Peyer's patch (tissue), 4 donors: Measurements from ENCODE around the gene OSBPL10. TPM values are rescaled to one million over a fixed set of nuclear protein-coding genes. Genes with fewer than 3 reads are reported as not detected.

Experiments
- DNase-seq, 3 donors: peaks; one replicate each; pipeline ENCODE4 v3.0.0-alpha.2; 2017 to 2019
- H3K27ac ChIP-seq, 4 donors: fragments of 200-600 bp; sonication (generic); one replicate each; pipeline ENCODE4 v1.5.1; 2016 to 2019
- H3K27me3 ChIP-seq, 2 donors: fragments of 200-600 bp; sonication (generic); one replicate each; pipeline ENCODE4 v1.5.1; 2019
- H3K36me3 ChIP-seq, 3 donors: fragments of 200-600 bp; sonication (generic); one replicate each; pipeline ENCODE4 v1.5.1; 2016 to 2019
- H3K4me1 ChIP-seq, 4 donors: fragments of 200-600 bp; sonication (generic); one replicate each; pipeline ENCODE4 v1.5.1; 2016 to 2019
- H3K4me3 ChIP-seq, 4 donors: fragments of 200-600 bp; sonication (generic); 1 replicate in 3 of 4; 2 replicates in 1 of 4; pipeline ENCODE4 v1.5.1; 2016 to 2019; ENCODE audit warnings: mild to moderate bottlenecking in 1 of 4
- H3K9me3 ChIP-seq, 4 donors: fragments of 200-600 bp; sonication (generic); one replicate each; pipeline ENCODE4 v1.5.1; 2016 to 2019; ENCODE audit warnings: mild to moderate bottlenecking in 1 of 4
- CTCF ChIP-seq, 6 experiments: fragments of 450-650 bp in 4 of 6; fragments of 200-600 bp in 2 of 6; sonication (generic) in 1 of 6; IDR thresholded peaks; one replicate each; pipeline ENCODE4 v1.5.1; 2017 to 2019; ENCODE audit warnings: antibody characterized with exemption in 6 of 6, mild to moderate bottlenecking in 3 of 6, moderate library complexity in 1 of 6
- POLR2A ChIP-seq, 2 donors: fragments of 450-650 bp; IDR thresholded peaks; one replicate each; pipeline ENCODE4 v1.5.1; 2017; ENCODE audit warnings: antibody characterized with exemption in 2 of 2, mild to moderate bottlenecking in 2 of 2, moderate library complexity in 2 of 2
- total RNA-seq, 4 donors: library from RNA; depleted of rRNA; stranded (reverse); fragments of >200 nt; gene quantifications; one replicate each; pipeline ENCODE4 v1.1.0, GENCODE V29; 2016

Gene OSBPL10
- total RNA-seq, 4 donors from 2014 or later = 18.5 to 128 (median 60.5) TPM

- TF ChIP-seq CTCF (IDR thresholded peaks at IDR 0.05) (no peak), POLR2A (IDR thresholded peaks at IDR 0.05) (no peak)
- DNase-seq = no peak
- no peaks in the 10 kb centered on the region for H3K27me3 ChIP-seq
- H3K36me3 ChIP-seq = no peaks in the 10 kb centered on the region
- no peak overlapping the region for H3K4me3 ChIP-seq
- peaks cover 0 to 7% (median 0%) of the 10 kb centered on the region in 4 donors for H3K4me1 ChIP-seq
- H3K9me3 ChIP-seq = no peaks in the 10 kb centered on the region
- H3K27ac ChIP-seq = no peak overlapping the region
Measured at GRCh38 chr3:31670722-31671121, 310.3 kb downstream of the OSBPL10 start.

- TF ChIP-seq POLR2A (IDR thresholded peaks at IDR 0.05) = no peak
- TF ChIP-seq CTCF (IDR thresholded peaks at IDR 0.05) = no peak
- no peak for DNase-seq
Measured at GRCh38 chr3:31670136-31670535, 310.9 kb downstream of the OSBPL10 start.

GRCh38 chr3:31668242-31668641 is 312.8 kb downstream of the OSBPL10 start:
- TF ChIP-seq POLR2A (IDR thresholded peaks at IDR 0.05) = no peak
- no peak for TF ChIP-seq CTCF (IDR thresholded peaks at IDR 0.05)
- Histone ChIP-seq H3K27me3 (no peaks in the 10 kb centered on the region), H3K27ac (no peak overlapping the region), H3K36me3 (no peaks in the 10 kb centered on the region), H3K4me3 (no peak overlapping the region), H3K4me1 (peaks cover 0 to 7% (median 0%) of the 10 kb centered on the region in 4 donors), H3K9me3 (no peaks in the 10 kb centered on the region)
- DNase-seq = no peak

More at GRCh38 chr3:31670136-31670535, 310.9 kb downstream of the OSBPL10 start:
- H3K4me1 ChIP-seq = peaks cover 0 to 7% (median 0%) of the 10 kb centered on the region in 4 donors
- no peak overlapping the region for H3K4me3 ChIP-seq
- no peaks in the 10 kb centered on the region for H3K36me3 ChIP-seq
- H3K27me3 ChIP-seq = no peaks in the 10 kb centered on the region
- H3K9me3 ChIP-seq = no peaks in the 10 kb centered on the region
- H3K27ac ChIP-seq = no peak overlapping the region

- H3K9me3 ChIP-seq = no peaks in the 10 kb centered on the region
- peaks cover 0 to 7% (median 0%) of the 10 kb centered on the region in 4 donors for H3K4me1 ChIP-seq
- H3K4me3 ChIP-seq = no peak overlapping the region
- TF ChIP-seq POLR2A (IDR thresholded peaks at IDR 0.05) (no peak), CTCF (IDR thresholded peaks at IDR 0.05) (no peak)
- H3K27me3 ChIP-seq = no peaks in the 10 kb centered on the region
- no peaks in the 10 kb centered on the region for H3K36me3 ChIP-seq
- no peak overlapping the region for H3K27ac ChIP-seq
- DNase-seq = no peak
Measured at GRCh38 chr3:31667582-31667981, 313.5 kb downstream of the OSBPL10 start.

GRCh38 chr3:31664031-31664430 is 317.0 kb downstream of the OSBPL10 start:
- no peaks in the 10 kb centered on the region for H3K36me3 ChIP-seq
- H3K4me1 ChIP-seq = no peaks in the 10 kb centered on the region
- H3K27me3 ChIP-seq = no peaks in the 10 kb centered on the region
- H3K27ac ChIP-seq = no peak overlapping the region
- TF ChIP-seq CTCF (IDR thresholded peaks at IDR 0.05) (no peak), POLR2A (IDR thresholded peaks at IDR 0.05) (no peak)
- DNase-seq = no peak
- H3K4me3 ChIP-seq = no peak overlapping the region
- H3K9me3 ChIP-seq = no peaks in the 10 kb centered on the region
